HG03025 (cell line): Measurements from ENCODE around the gene C5orf63.
"Not testable (repeated sequence)": the region's sequence is repeated elsewhere in the genome, so short reads cannot be mapped to it uniquely, and the experiment has no call there.

Experiments
- ATAC-seq: cut with Tn5 transposase; IDR thresholded peaks from one replicate; pipeline ENCODE4 v1.9.1; 2021; ENCODE audit warnings: mild to moderate bottlenecking, moderate library complexity; ENCODE audit not compliant: unreplicated experiment, low FRiP score

Gene C5orf63

GRCh38 chr5:127010362-127010761 is 62.9 kb downstream of the C5orf63 start:
- ATAC-seq: no peak

GRCh38 chr5:127009784-127010183 is 63.5 kb downstream of the C5orf63 start:
- ATAC-seq: no peak

GRCh38 chr5:127008300-127008975 is 64.9 kb downstream of the C5orf63 start:
- no peak for ATAC-seq

- ATAC-seq: no peak
Measured at GRCh38 chr5:127007522-127007921, 65.8 kb downstream of the C5orf63 start.

- no peak for ATAC-seq
Measured at GRCh38 chr5:127006744-127007143, 66.6 kb downstream of the C5orf63 start.

GRCh38 chr5:127005282-127005681 is 68.0 kb downstream of the C5orf63 start:
- ATAC-seq: not testable (repeated sequence)

- ATAC-seq: no peak
Measured at GRCh38 chr5:127004721-127005120, 68.6 kb downstream of the C5orf63 start.

GRCh38 chr5:127003798-127004495 is 69.4 kb downstream of the C5orf63 start:
- ATAC-seq: no peak

GRCh38 chr5:127002390-127002789 is 70.9 kb downstream of the C5orf63 start:
- ATAC-seq: no peak

GRCh38 chr5:127001621-127002296 is 71.5 kb downstream of the C5orf63 start:
- no peak for ATAC-seq
